Subcutaneous adipose tissue (tissue), 4 donors: ENCODE results near the gene ALDOB. TPM values are rescaled to one million over a fixed set of nuclear protein-coding genes. Genes with fewer than 3 reads are reported as not detected.

Experiments
- total RNA-seq, 4 donors: library from RNA; depleted of rRNA; stranded (reverse); fragments of >200 nt; gene quantifications; one replicate each; pipeline ENCODE4 v1.1.0, GENCODE V29; 2016
- TF ChIP-seq, protein P1 (sequence below): fragments of 450-650 bp; IDR thresholded peaks from one replicate; pipeline ENCODE4 v1.5.1; 2016; ENCODE audit warnings: low read depth, mild to moderate bottlenecking, control low read depth, antibody characterized with exemption, moderate library complexity

ALDOB gene
- not detected for total RNA-seq

DNA sequence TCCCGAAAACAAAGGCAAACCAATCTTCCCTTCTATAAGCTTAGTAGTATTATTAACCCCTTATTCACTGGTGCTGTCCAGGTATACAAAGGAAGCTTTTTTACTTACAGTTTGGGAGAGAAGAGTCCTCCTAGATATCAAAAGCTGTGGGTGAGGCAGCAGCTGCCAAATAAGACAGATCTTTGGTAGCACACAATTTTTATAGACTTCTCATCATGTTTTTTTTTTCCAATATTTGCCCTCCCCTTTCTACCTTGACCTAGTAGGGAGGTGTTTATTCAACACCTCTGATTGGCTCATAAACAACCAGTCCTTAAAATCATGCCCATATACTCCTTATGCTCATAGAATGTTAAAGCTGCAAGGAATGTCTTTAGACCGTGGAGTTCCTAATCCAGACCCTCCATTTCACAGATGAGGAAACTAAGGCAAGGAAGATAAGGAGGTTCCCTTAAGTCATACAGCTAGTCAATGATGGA lies at the start of gene ALDOB:
Gene ALDOB (minus strand): TSS at position 174 of the 479 bp plus-strand sequence. CDS start 4,887 bp downstream, outside the sequence.
- TF ChIP-seq, protein P1, sequence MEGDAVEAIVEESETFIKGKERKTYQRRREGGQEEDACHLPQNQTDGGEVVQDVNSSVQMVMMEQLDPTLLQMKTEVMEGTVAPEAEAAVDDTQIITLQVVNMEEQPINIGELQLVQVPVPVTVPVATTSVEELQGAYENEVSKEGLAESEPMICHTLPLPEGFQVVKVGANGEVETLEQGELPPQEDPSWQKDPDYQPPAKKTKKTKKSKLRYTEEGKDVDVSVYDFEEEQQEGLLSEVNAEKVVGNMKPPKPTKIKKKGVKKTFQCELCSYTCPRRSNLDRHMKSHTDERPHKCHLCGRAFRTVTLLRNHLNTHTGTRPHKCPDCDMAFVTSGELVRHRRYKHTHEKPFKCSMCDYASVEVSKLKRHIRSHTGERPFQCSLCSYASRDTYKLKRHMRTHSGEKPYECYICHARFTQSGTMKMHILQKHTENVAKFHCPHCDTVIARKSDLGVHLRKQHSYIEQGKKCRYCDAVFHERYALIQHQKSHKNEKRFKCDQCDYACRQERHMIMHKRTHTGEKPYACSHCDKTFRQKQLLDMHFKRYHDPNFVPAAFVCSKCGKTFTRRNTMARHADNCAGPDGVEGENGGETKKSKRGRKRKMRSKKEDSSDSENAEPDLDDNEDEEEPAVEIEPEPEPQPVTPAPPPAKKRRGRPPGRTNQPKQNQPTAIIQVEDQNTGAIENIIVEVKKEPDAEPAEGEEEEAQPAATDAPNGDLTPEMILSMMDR: no peak

DNA sequence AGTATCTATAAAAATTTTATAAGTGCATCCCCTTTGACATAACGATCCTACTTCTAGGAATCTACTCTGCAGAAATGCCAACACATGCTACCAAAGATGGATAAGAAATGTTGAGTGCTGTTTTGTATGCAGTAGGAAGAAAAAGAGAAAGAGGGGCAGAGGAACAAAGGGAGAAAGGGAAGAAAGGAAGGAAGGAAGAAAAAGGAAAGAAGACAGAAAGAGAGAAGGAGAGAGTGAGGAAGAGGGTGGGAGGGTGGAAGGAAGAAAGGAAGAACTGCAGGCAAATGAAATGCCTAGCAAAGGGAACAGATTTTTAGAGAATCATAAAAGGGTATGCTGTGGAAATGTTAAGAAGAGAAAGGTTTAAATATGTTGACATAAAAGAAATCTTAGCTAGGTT lies 48.5 kb upstream of the ALDOB start:
- TF ChIP-seq, protein P1: no peak

DNA sequence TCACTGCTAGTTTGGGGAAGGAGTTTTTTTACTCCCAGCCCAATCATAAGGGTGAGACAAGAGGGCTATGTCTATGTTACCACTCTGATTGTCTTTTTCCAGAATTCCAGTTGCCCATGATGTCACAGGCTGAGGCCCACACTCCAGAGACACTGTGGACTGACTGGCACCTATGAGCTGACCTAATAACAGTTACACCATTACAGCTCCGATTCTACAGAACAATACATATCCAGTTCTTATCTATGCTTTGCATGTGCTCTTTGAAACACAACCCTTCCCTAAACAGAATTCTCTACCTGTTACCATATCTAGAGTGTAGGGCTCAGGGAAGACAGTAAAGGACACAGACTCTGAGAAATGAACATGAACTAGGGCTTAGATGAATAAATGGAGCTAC lies 45.7 kb upstream of the ALDOB start:
- TF ChIP-seq, protein P1: no peak

DNA sequence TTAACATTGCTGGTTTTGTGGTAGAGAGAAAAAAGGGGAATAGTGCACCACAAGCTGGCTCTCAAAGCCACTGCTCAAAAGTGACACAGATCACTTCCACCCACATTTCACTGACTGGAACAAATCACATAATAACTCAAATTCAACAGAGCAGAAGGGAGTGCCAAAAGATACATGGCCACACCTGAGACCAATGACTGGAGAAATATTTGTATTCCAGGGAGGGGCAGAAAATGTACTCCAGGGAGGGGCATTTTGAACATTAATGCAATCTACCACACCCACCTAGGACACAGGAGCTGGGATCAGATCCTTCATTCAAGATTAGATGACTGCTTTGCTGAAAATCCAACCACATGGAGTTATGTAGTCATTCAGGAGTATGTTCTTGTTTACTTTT lies 44.8 kb upstream of the ALDOB start:
- TF ChIP-seq, protein P1: no peak

DNA sequence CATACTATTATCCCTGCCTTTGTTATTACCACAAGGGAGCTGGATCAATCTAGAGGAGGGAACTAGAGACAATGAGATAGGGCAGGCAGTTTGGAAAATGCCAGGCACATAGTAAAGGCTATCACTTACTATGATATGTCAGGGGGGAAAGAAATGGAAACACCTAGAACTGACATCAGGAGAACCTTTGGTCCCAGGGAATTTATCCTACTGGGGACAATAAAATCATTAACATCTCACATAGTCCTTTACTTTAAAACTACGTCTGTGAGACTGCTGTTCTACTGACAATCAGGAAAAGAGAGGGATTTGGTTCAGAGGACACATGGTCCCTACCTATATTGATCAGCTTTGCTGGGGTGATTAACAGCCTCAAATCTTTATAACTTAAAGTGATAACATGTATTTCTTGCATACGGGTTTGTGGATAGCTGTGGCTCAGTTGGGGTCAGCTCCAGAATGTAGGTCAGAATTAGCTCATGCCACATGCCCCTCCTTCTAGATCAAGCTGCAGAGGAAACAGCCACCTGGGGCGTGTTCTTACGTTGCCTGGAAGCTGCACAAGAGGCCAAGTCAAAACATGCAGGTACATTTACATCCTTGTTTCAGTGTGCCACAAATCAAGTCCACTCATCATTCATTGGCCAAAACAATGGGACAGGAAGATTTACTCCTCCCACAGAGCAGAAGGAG lies 43.9 kb upstream of the ALDOB start:
- TF ChIP-seq, protein P1: no peak

DNA sequence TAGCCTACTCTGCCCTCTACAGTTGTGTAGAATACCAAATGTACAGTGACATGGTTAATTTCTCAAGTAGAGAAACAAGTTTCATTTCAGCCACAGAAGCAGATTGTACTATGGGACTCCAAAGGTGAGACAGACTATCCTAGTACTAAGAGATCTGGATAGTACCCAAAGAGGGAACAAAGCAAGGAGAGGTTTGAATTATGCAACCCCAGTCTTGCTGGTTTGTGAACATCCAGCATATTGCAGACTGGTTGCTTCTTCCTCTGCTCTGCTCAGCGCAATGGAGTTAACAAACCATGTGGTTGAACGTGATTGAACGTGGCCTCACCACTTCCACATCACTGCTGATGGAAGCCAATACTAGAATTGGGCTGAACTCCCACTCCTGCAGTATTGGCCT lies 43.3 kb upstream of the ALDOB start:
- TF ChIP-seq, protein P1: no peak

DNA sequence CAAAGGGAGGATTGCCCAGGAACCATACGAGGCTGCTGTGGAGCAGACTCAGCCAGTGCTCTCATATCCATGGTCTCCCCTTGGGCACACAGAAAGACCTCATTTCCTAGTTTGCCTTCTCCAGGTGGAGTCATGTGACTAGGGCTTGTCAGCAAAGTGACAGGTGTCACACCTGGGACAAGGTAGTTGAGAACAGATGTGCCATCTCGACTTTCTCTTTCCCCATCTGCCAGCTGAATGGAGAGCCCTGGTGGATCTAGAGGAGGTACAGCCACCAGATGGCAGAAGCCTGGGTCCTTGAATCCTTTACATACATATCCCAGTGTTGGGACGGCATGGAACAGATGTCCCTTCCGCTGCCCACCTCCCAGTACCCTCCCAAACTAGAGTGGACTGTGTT lies 42.9 kb upstream of the ALDOB start:
- TF ChIP-seq, protein P1: no peak
